GM23248 (cell line): Measurements from ENCODE around the gene IGFBP4.

Experiments used
- EZH2 ChIP-seq: fragments of 200-600 bp; sonication (generic); IDR thresholded peaks from 2 replicates; pipeline ENCODE4 v1.6.1; 2018; ENCODE audit warnings: antibody characterized with exemption, mild to moderate bottlenecking; ENCODE audit not compliant: insufficient read depth, poor library complexity, severe bottlenecking
- EZH2phosphoT487 ChIP-seq: fragments of 200-600 bp; sonication (generic); IDR thresholded peaks from 2 replicates; pipeline ENCODE4 v1.6.1; 2018; ENCODE audit warnings: antibody characterized with exemption, moderate library complexity, mild to moderate bottlenecking, low read depth; ENCODE audit not compliant: insufficient read depth

DNA sequence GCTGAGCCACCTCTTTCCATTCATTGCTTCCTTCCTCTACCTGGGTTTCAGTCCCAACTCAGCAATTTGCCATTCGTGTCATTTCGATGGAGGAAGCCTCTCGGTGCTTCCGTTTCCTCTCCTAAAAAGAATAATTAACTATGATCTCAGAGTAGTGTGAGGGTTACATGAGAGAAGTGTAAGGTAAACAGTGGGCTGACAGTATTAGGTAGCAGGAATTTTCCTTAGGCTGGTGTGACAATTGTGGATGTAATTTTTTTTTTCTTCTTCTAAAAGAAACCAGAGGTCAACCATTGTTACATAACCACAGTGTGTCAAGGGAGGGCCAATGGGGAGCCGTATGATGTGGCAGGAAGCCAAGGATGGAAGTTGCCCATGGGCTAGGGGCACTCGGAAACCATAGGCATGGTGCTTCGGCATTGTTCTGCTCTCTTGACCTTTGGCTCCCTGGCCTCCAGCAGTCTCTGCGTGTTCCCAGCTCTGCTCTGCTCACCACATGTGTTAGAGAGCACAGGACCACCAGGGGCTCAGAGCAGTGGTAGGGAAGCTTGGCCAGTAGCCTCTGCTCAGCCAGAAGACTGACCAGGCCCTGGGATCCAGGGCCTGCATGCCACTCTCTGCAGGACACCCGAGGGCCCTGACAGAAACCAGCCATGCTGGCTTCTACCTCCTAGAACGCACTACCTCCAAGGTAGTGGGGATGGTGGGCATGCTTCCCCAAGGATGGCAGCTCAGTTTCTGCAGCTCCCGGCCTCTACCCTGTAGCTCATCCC is 23.5 kb upstream of the IGFBP4 start:
- TF ChIP-seq EZH2 (no peak), EZH2phosphoT487 (no peak)
